Left lung (tissue), 10 donors: ENCODE measurements around the gene TJP2. TPM values are rescaled to one million over a fixed set of nuclear protein-coding genes. Genes with fewer than 3 reads are reported as not detected.

Experiments used
- ATAC-seq: fragments of 200-7000 bp; cut with Tn5 transposase; one replicate; pipeline ENCODE4 v1.9.1; 2020; ENCODE audit warnings: moderate library complexity
- DNase-seq, 4 donors: peaks; one replicate each; pipeline ENCODE4 v3.0.0-alpha.2; 2013 to 2020
- H3K27ac ChIP-seq, 2 donors: fragments of 200-600 bp; sonication (generic) in 1 of 2; one replicate each; pipeline versions ENCODE4 v1.5.0 to v1.8.0; 2020 to 2021
- H3K27me3 ChIP-seq, 2 donors: fragments of 200-600 bp; sonication (generic) in 1 of 2; one replicate each; pipeline versions ENCODE4 v1.5.0 to v1.8.0; 2020 to 2021
- H3K36me3 ChIP-seq, 2 donors: fragments of 200-600 bp; sonication (generic) in 1 of 2; one replicate each; pipeline versions ENCODE4 v1.5.0 to v1.8.0; 2020 to 2021
- H3K4me1 ChIP-seq, 2 donors: fragments of 200-600 bp; one replicate each; pipeline ENCODE4 v1.8.0; 2021
- H3K4me3 ChIP-seq, 2 donors: fragments of 200-600 bp; sonication (generic) in 1 of 2; one replicate each; pipeline versions ENCODE4 v1.5.0 to v1.8.0; 2020 to 2021; ENCODE audit warnings: mild to moderate bottlenecking in 1 of 2
- H3K9me3 ChIP-seq, 2 donors: fragments of 200-600 bp; sonication (generic) in 1 of 2; one replicate each; pipeline versions ENCODE4 v1.5.0 to v1.8.0; 2020 to 2021
- intact Hi-C, 2 donors: fragments of 100-400 bp; cut with DNase I; formaldehyde crosslinking; loops; one replicate each; pipeline versions ENCODE4 v1.11.2 to v1.14.2; 2022
- polyA plus RNA-seq, 6 donors: library from polyadenylated mRNA; unstranded; fragments of 120-200 nt; gene quantifications; one replicate each; pipeline ENCODE4 v1.2.1, GENCODE V29; 2013; ENCODE audit not compliant: insufficient read length in 6 of 6
- total RNA-seq, 2 donors: library from RNA; stranded (reverse); fragmentation: NEBNext Ultra II Directional; extraction: Animal tissue kit (Norgen Biotek cat#: 25700); gene quantifications; one replicate each; pipeline ENCODE4 v1.2.1, GENCODE V29; 2021
- TF ChIP-seq, protein P1 (sequence below), 2 donors: fragments of 200-600 bp; sonication (generic) in 1 of 2; IDR thresholded peaks; one replicate each; pipeline versions ENCODE4 v1.5.0 to v1.8.0; 2021; ENCODE audit warnings: antibody characterized with exemption in 2 of 2
- donor health status: DM: no; HTN: yes; CAD: no.
- donor health status: DM: no; HTN: no; CAD: no.

Gene TJP2
- total and polyA plus RNA-seq, 8 donors, result 93.0 to 139 (median 114) TPM

DNA sequence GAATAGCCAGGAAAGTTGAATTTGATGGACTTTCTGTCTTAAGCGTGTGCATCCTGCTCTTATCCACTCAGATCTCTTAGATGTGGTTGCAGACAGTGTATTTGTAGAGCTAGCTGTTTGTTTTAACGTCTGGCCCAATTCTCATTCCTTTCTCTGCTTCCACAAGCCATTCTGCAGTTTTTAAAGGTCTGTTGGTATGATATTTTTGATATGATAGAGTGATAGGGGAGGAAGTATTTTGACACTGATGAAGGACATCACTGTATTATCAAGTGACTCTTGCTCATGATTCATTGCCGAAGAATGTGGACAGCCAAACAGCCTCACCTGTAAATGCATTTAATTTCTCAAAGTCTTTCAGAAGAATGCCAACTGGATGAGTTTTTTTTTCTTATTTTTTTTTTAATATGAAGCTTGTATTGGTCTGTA is 4.5 kb downstream of the TJP2 start:
- TF ChIP-seq, protein P1, sequence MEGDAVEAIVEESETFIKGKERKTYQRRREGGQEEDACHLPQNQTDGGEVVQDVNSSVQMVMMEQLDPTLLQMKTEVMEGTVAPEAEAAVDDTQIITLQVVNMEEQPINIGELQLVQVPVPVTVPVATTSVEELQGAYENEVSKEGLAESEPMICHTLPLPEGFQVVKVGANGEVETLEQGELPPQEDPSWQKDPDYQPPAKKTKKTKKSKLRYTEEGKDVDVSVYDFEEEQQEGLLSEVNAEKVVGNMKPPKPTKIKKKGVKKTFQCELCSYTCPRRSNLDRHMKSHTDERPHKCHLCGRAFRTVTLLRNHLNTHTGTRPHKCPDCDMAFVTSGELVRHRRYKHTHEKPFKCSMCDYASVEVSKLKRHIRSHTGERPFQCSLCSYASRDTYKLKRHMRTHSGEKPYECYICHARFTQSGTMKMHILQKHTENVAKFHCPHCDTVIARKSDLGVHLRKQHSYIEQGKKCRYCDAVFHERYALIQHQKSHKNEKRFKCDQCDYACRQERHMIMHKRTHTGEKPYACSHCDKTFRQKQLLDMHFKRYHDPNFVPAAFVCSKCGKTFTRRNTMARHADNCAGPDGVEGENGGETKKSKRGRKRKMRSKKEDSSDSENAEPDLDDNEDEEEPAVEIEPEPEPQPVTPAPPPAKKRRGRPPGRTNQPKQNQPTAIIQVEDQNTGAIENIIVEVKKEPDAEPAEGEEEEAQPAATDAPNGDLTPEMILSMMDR (IDR thresholded peaks at IDR 0.05), result no peak
- Histone ChIP-seq H3K27me3 (no peaks in the 10 kb centered on the region), H3K4me1 (peaks cover 15 to 82% of the 10 kb centered on the region in 2 donors), H3K27ac (peak overlapping the region in 1 of 2 donors; percentile 3), H3K36me3 (no peaks in the 10 kb centered on the region), H3K4me3 (no peak overlapping the region), H3K9me3 (no peaks in the 10 kb centered on the region)
- intact Hi-C loops, result no loop called here
- DNase-seq, result no peak
- no peak for ATAC-seq

DNA sequence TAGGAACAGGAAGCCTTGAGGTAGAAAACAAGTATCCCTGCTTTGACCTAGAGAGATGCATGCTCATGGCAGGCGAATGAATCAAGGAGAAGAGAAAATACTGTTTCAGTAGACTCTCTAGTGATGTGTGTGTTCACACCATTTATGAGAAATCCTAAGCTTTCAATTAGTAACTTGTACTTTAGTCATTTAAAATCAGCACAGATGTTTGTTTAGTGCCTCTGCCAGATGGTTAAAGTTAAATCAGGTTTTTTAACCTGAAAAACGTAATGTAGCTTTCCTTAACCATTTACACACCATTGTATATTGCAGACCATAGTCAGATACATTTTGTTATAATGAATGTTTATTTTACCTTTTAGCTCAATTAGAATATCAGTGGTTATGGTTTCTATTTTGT is 5.0 kb downstream of the TJP2 start:
- H3K36me3 ChIP-seq, result no peaks in the 10 kb centered on the region
- H3K4me3 ChIP-seq, result no peak overlapping the region
- H3K4me1 ChIP-seq, result peaks cover 15 to 81% of the 10 kb centered on the region in 2 donors
- TF ChIP-seq, protein P1 (IDR thresholded peaks at IDR 0.05), result no peak
- H3K27me3 ChIP-seq, result no peaks in the 10 kb centered on the region
- intact Hi-C loops, result no loop called here
- ATAC-seq, result no peak
- H3K9me3 ChIP-seq, result no peaks in the 10 kb centered on the region
- peak overlapping the region in 1 of 2 donors; percentile 3 for H3K27ac ChIP-seq
- DNase-seq, result no peak

- no peak overlapping the region for H3K4me3 ChIP-seq
- no peaks in the 10 kb centered on the region for H3K9me3 ChIP-seq
- no peaks in the 10 kb centered on the region for H3K36me3 ChIP-seq
- TF ChIP-seq, protein P1 (IDR thresholded peaks at IDR 0.05), result no peak
- H3K27ac ChIP-seq, result peak overlapping the region; percentile 71 to 76
- H3K27me3 ChIP-seq, result no peaks in the 10 kb centered on the region
- H3K4me1 ChIP-seq, result peaks cover 15 to 74% of the 10 kb centered on the region in 2 donors
- intact Hi-C loops, result no loop called here
- ATAC-seq, result no peak
- DNase-seq, result no peak
Observed at GRCh38 chr9:69180200-69180599, 6.1 kb downstream of the TJP2 start.

- intact Hi-C loops, result no loop called here
- Histone ChIP-seq H3K4me1 (peaks cover 15 to 69% of the 10 kb centered on the region in 2 donors), H3K27ac (peak overlapping the region; percentile 71 to 76), H3K27me3 (no peaks in the 10 kb centered on the region), H3K9me3 (no peaks in the 10 kb centered on the region), H3K36me3 (no peaks in the 10 kb centered on the region), H3K4me3 (no peak overlapping the region)
- peak; percentile 83 for ATAC-seq
- DNase-seq, result peak in 1 of 4 donors; percentile 40
- TF ChIP-seq, protein P1 (IDR thresholded peaks at IDR 0.05), result no peak
Observed at GRCh38 chr9:69180670-69181069, 6.6 kb downstream of the TJP2 start.

DNA sequence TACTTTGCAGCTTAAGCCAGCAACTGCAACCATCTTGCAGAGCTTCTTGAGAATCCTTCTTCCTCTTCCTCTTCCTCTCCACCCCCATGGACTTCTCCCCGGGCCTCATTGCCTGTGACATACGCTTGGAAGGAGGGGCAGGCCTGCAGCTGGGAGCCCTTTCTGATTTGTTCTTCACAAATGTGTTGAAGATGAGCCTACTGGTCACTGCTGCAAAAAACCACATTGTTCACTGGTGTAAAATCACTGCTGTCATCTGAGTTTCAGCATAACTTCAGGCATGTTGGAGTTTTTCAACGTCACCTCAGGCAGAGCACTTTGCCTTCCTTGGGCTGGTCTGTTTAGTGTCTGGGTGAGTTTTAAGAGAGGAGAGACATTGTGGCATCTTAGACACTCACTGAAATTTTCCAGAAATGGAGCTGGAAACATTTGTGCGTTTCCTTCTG is 7.9 kb downstream of the TJP2 start:
- intact Hi-C loops, result no loop called here
- Histone ChIP-seq H3K4me1 (peaks cover 25 to 66% of the 10 kb centered on the region in 2 donors), H3K9me3 (no peaks in the 10 kb centered on the region), H3K27ac (peak overlapping the region; percentile 71 to 76), H3K27me3 (no peaks in the 10 kb centered on the region), H3K36me3 (no peaks in the 10 kb centered on the region), H3K4me3 (no peak overlapping the region)
- ATAC-seq (no peak), DNase-seq (no peak)
- TF ChIP-seq, protein P1 (IDR thresholded peaks at IDR 0.05), result no peak
